GM21447 (cell line): Measurements from ENCODE around the gene SLC35B1.
"Not testable (repeated sequence)": the region's sequence is repeated elsewhere in the genome, so short reads cannot be mapped to it uniquely, and the experiment has no call there.

ENCODE experiments used
- ATAC-seq: cut with Tn5 transposase; IDR thresholded peaks from one replicate; pipeline ENCODE4 v1.9.1; 2021; ENCODE audit not compliant: unreplicated experiment

Gene SLC35B1

GRCh38 chr17:49734515-49735490 is 27.0 kb upstream of the SLC35B1 start:
- no peak for ATAC-seq

- no peak for ATAC-seq
Measured at GRCh38 chr17:49731435-49731831, 23.7 kb upstream of the SLC35B1 start.

- ATAC-seq = no peak
Measured at GRCh38 chr17:49730785-49731434, 23.1 kb upstream of the SLC35B1 start.

GRCh38 chr17:49730078-49730784 is 22.5 kb upstream of the SLC35B1 start:
- ATAC-seq = no peak

- ATAC-seq = no peak
Measured at GRCh38 chr17:49729069-49729468, 21.3 kb upstream of the SLC35B1 start.

- ATAC-seq = no peak
Measured at GRCh38 chr17:49728425-49728824, 20.7 kb upstream of the SLC35B1 start.

GRCh38 chr17:49727380-49727779 is 19.6 kb upstream of the SLC35B1 start:
- ATAC-seq = no peak

GRCh38 chr17:49725452-49726130 is 17.8 kb upstream of the SLC35B1 start:
- no peak for ATAC-seq

- not testable (repeated sequence) for ATAC-seq
Measured at GRCh38 chr17:49724552-49724951, 16.8 kb upstream of the SLC35B1 start.

GRCh38 chr17:49723423-49723822 is 15.7 kb upstream of the SLC35B1 start:
- no peak for ATAC-seq

GRCh38 chr17:49722066-49722465 is 14.3 kb upstream of the SLC35B1 start:
- no peak for ATAC-seq

- ATAC-seq = no peak
Measured at GRCh38 chr17:49717371-49717861, 9.7 kb upstream of the SLC35B1 start.

- ATAC-seq = no peak
Measured at GRCh38 chr17:49716668-49717364, 9.1 kb upstream of the SLC35B1 start.

GRCh38 chr17:49715717-49716279 is 8.0 kb upstream of the SLC35B1 start:
- no peak for ATAC-seq

- ATAC-seq = no peak
Measured at GRCh38 chr17:49715216-49715615, 7.5 kb upstream of the SLC35B1 start.

- peak; percentile 2 for ATAC-seq
Measured at GRCh38 chr17:49708515-49709183, 885 bp upstream of the SLC35B1 start.

GRCh38 chr17:49707246-49707607 is 537 bp downstream of the SLC35B1 start:
- ATAC-seq = no peak

GRCh38 chr17:49705254-49705653 is 2.5 kb downstream of the SLC35B1 start:
- no peak for ATAC-seq

- ATAC-seq = no peak
Measured at GRCh38 chr17:49703557-49704277, 4.0 kb downstream of the SLC35B1 start.
